ENCODE measurements around the gene UPK2.
"Not testable (repeated sequence)": the region's sequence is repeated elsewhere in the genome, so short reads cannot be mapped to it uniquely, and the experiment has no call there.

UPK2 gene

DNA sequence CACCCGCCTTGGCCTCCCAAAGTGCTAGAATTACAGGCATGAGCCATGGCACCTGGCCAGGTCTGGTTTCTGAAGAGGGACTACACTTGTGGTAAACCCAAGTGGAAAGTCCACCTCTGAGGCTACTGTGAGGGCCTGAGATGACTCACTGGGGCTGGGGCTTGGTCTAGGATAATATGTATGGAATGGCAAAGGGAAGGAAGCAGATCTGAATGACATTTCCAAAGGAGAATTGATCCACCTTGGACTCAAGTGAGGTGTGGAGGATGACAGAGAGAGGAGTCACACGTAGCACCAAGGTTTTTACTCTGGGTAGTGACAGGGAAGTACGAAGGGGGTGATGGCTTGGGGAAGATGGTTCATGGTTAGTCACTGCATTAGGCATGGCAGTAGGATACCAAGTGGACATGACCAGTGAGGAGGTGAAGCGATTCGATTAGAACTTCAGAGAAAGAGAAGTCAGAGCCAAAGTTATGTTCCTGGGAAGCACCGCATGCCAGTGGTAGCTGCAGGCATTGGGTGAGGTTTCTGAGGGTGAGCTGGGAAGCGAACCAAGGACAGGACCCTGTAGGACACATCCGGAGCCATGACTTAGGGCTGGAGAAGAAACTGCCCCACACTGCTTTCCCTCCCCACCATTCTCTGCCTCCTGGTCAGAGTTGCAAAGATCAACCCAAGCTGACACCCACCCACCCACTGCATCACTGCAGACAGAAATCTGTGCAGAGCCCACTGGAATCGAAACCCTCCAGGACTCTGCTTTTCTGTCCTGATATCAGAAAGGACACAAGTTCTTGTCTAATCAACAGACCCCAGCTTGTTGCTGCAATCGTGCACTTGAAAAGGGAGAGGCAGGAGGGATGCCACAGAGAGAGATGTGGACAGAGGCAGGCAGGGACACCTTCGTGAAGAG lies 17.4 kb upstream of the UPK2 start:
- DNase-seq: no peak

DNA sequence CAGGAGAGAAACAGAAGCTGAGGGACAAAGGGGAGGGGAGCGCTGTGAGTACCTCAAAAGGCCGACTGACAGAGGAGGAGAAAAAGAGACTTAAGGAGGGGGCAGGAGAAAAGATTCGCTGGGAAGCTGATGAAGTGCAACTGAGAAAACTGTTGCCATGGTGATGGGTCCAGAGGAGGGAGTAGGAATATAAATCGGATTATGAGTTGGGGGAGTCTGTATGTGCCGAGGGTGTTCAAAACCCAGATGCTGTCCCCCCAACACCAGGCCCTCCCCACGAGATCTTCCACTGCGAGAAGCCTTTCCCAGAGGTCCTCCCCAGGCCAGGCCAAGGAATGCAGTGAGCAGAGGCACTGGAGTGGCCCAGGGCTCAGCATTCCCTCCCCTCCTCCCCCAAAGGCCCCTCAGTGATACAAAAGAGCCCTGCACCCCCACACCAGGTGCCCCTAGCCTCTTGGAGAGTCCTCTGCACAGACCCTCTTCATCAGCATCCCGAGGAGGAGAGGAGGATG lies 16.6 kb upstream of the UPK2 start:
- DNase-seq: no peak

DNA sequence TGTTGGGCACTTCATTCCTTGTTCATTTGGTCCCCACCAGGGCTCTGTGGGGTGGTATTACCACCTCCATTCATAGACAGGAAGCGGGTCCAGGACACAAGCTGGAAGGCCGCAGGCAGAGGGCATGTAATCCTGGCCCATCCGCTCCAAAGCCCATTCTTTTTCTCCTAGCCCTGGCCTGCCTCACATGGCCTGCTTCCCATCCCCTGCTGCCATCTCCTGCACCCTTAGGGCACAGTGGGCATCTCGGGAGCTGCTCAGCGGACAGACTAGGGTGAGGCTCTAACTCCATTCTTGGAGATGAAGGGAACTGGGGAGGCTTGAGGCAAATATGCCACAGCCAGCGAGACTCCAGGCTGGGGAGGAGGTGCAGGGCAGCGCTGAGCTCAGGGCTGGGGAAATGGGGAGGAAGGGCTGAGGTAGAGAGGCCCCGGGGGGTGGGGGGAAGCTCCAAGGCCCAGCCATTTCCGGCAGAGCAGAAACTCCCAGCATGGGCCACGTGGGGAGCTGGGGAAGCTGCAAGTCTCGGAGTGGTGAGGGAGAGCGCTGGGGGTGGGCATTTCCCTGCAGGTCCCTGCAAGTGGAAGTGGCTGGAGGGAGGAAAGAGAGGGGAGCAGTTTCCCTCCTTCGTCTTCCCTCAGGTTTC lies 16.0 kb upstream of the UPK2 start:
- peak; percentile 40 to 60 (median 50) for DNase-seq

DNA sequence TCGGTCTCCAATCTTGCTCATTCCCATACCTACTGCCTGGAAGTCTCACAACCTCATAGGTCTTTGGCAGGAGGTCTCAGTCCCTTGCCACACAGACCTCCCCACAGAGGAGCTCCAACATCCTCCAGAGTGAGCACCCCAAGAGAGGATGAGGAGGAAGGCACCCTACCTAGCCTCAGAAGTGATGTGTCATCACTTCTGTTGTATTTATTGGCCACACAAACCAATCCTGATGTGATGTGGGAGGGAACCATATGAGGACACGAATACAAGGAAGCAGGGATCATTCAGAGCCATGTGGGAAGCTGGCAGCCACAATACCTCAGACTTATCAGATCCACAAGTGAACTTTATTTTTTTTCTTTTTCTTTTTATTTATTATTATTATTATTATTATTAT lies 9.0 kb upstream of the UPK2 start:
- DNase-seq: no peak

DNA sequence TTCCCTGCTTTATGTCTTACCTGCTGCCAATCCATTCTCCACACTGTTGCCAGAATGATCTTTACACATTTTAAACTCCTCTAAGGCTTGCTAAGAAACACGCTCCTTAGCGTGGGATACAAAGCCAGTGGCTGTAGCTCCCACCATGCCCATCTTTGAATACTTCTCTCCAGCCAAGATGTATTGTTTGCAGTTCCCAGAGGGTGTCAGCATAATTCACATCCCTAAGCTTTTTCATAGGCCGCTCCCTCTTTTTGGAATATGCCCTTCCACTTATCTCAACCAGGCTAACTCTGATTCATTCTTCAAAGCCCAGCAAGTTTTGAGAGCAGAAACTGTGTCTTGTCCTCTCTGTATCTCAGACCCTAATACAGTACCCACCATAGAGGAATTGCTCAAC lies 8.1 kb upstream of the UPK2 start:
- no peak for DNase-seq

DNA sequence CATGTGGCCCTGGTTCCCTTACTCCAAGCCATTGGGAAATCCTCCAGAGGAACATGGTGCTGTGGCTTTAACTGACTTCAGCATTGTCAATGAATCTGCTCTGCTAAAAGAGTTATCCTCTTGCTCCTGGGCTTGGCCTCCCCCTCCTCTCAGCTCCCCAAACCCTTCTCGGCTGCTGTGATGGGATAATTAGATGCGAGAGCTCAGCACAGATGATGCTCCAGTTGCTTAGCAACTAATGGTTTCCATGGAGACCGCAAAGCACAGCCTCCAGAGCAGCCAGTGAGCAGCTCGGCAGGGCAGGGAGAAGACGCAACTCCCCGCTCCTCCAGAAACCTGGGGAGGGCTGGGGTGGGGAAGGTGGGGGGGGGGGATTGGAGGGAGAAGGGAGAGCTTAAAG lies 2.8 kb upstream of the UPK2 start:
- DNase-seq: no peak

DNA sequence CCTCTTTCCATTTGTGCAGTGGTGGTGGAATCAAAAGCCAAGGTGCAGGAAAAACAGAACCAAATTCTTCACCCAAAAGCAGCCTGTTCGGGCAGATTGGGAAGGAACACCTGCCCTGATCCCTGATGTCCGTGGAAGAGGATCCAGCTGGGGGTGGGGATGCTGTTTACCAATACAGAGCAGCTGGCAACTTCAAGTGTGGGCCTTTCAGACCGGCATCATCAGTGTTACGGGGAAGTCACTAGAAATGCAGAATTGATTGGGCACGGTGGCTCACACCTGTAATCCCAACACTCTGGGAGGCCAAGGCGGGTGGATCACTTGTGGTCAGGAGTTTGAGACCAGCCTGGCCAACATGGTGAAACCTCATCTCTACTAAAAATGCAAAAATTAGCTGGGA lies 2.1 kb upstream of the UPK2 start:
- DNase-seq: not testable (repeated sequence)

DNA sequence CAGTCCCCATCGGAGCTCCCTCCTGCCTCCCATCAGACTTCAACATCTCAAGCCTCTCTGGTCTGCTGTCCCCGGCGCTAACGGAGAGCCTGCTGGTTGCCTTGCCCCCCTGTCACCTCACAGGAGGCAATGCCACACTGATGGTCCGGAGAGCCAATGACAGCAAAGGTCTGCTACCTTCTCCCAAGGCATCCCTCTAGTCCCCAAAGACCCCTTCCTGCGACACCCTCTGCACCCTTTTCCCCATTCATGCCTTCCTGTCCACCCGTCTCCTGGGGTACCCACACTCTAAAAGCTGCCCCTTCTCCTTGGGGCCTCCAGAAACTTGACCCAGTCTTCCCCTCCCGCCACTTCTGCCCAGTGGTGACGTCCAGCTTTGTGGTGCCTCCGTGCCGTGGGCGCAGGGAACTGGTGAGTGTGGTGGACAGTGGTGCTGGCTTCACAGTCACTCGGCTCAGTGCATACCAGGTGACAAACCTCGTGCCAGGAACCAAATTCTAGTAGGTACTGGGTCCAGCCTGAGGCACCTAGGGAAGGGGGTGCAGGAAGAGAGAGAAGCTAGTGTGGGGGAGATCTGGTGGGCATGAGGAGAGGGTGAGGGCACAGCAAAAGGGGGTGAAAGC lies 860 bp downstream of the UPK2 start:
- no peak for DNase-seq

DNA sequence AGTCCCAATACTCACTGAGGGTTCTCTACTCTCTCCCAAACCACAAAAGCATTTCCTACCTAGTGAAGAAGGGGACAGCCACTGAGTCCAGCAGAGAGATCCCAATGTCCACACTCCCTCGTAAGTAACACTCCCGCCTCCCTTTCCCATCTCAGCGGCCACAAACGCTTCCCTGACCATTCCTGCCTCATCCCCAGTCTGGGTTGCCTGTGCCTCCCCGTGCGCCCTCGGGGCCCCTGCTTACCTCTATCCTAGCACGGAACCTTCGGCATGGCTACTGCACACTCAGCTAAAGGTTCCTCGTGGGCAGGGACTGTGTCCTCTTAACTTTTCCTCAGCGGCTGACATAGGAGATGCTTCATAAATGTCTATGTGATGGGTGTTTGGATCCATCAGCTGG lies 1.5 kb downstream of the UPK2 start:
- DNase-seq: no peak

DNA sequence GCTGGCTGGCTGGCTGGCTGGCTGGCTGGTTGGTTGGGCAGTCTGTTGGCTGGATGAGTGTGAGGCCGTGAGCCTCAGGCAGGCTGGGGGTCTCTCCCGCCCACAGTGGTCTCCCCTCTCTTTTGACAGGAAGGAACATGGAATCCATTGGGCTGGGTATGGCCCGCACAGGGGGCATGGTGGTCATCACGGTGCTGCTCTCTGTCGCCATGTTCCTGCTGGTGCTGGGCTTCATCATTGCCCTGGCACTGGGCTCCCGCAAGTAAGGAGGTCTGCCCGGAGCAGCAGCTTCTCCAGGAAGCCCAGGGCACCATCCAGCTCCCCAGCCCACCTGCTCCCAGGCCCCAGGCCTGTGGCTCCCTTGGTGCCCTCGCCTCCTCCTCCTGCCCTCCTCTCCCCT lies 1.9 kb downstream of the UPK2 start:
- DNase-seq: no peak

DNA sequence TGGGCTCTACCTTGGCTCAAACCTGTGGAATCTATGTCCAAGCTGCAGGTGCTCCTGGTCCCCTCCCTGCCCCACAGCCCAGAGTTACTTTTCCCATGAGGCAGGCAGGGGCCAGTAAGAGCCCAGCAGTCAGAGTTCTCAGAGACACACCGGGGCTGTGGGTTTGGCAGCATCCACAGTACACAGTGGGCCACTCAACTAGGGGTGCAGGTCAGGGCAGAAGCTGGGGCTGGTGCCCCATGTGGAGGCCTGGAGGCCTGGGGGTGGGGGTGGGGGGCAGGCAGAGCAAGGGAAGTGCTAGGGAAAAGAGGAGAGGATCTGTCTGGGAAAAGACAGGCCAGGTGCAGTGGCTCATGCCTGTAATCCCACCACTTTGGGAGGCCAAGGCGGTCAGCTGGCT lies 2.5 kb downstream of the UPK2 start:
- no peak for DNase-seq

DNA sequence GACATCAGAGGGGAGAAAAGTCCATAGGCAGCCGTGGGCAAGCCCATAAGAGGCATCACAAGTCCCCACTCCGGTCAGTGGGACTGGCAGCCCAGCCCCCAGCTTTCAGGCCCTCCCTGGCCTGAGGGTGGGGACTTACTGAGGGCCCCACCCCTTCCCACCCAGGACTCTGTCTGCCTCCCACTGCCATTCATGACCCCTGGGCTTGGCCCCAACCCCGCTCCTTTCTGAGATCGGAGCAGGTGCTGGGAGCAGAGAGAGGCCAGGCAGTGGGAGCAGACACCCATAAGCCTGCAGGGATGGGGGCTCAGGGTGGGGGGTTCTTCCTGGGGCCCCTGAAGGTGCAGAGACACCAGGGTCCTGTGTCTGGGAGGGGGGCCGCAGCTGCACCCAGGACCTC lies 5.1 kb downstream of the UPK2 start:
- no peak for DNase-seq

DNA sequence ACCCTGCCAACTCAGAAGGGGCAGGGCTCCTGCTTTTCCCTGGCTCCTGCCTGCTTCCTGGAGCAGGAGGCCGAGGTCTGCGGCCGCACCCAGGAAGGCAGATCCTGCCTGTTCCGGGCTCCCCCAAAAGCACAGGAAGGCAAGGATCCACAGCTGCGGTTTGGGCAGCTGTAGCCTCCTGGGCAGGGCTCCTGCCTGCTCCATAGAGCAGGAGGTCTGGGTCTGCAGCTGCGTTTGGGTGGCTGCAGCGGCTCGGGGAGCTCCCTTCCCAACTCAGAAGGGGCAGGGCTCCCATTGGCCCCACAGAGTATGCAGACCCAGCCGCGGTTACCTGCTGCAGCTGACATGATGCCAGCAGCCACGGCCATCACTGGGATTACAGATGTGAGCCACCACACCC lies 5.5 kb downstream of the UPK2 start:
- no peak for DNase-seq

DNA sequence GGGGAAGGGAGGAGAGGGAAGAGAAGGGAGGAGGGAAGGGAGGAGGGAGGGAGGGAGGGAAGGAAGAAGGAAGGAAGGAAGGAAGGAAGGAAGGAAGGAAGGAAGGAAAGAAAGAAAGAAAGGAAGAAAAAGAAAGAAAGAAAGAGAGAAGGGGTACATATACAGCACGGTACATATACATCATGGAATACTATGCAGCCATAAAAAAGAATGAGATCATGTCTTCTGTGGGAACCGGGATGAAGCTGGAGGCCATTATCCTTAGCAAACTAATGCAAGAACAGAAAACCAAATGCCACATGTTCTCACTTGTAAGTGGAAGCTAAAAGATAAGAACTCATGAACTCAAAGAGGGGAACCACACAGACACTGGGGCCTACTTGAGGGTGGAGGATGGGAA lies 13.4 kb downstream of the UPK2 start:
- DNase-seq: not testable (repeated sequence)

DNA sequence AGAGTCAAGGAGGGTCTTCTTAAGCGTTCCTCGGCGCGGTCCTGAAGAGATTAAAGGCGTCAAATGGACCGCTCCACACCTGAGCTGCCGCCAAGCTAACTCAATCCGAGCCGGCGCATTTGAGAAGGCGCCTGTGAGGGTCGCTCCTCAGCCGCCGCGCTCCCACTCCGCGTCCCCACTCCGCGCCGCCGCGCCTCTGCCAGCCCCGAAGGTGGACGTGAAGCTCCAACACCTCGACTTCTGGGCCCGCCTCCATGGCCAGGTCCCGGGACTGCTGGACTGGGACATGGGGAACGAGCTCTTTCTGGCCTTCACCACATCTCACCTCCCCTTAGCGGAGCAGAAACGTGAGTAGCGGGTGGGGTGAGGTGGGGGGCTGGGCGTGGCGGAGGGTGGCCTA lies 15.5 kb downstream of the UPK2 start, which contains the start of gene FOXR1:
FOXR1 (plus strand) TSS at position 116 of the 400 bp plus-strand sequence; CDS start at position 287, 171 bp downstream.
- no peak for DNase-seq

DNA sequence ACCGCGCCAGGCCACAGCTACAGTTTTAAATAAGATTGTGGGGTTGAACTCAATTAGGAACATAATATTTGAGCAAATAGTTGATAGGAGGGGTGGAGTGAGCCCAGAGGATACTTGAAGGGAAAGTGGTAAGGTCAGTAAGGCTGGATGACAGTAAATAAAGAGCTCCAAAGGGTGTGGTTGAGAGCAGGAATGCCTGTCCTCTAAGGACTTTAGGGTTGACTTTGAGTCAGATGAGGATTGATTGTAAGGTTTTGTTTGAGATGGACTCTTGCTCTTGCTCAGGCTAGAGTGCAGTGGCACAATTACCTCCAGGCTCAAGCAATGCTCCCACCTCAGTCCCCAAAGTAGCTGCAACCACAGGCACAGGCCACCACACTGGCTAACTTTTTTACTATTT lies 17.9 kb downstream of the UPK2 start:
- DNase-seq: no peak

DNA sequence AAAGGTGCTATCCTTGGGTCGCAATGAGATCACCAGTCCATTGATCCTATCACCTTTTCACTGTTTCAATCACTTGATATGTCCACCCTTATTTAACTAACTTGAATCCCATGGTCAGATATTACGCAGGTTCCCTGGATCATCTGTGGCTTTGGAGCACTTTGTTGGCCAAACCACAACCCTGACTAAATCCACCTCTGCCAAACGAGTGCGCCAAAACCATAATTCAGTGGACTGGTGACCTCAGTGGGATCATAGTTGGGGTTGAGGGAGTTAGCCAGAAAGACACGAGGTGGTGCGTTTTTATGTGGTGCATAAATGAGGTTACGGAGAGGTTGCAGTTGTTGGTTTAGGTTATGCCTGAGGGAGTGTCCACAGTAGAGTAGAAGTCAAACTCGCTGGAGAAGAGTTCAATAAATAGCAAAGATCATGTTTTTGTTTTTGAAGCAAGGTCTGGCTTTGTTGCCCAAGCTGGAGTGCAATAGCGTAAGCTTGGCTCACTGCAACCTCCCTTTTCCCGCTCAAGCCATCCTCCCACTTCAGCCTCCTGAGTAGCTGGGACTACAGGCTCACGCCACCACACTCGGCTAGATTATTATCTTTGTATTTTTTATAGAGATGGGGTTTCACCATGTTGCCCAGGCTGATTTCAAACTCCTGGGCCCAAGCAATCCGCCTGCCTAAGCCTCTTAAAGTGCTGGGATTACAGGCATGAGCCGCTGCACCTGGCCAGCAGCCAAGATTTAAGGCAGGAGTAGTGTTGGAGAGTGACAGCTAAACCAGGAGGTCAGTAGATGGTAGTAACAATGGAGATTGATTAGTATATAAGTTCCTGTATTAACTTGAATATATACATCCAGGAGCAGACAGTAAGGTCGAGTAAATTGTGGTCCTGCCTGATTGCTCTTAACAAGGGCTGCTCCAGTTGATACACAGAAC lies 19.9 kb downstream of the UPK2 start:
- no peak for DNase-seq

DNA sequence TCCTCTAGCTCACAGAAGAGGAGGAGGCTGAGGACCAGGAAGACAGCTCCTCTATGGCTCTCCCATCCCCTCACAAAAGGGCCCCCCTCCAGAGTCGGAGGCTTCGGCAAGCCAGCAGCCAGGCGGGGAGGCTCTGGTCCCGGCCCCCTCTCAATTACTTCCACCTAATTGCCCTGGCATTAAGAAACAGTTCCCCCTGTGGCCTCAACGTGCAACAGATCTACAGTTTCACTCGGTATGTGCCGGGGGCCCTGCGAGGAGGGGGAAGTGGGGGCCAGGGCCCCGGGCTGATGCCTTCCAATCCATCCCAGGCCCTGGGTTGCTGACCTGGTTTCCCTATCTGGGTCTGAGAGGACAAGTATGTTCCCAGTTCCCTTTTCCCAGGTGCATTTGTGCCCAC lies 23.3 kb downstream of the UPK2 start:
- DNase-seq: no peak

DNA sequence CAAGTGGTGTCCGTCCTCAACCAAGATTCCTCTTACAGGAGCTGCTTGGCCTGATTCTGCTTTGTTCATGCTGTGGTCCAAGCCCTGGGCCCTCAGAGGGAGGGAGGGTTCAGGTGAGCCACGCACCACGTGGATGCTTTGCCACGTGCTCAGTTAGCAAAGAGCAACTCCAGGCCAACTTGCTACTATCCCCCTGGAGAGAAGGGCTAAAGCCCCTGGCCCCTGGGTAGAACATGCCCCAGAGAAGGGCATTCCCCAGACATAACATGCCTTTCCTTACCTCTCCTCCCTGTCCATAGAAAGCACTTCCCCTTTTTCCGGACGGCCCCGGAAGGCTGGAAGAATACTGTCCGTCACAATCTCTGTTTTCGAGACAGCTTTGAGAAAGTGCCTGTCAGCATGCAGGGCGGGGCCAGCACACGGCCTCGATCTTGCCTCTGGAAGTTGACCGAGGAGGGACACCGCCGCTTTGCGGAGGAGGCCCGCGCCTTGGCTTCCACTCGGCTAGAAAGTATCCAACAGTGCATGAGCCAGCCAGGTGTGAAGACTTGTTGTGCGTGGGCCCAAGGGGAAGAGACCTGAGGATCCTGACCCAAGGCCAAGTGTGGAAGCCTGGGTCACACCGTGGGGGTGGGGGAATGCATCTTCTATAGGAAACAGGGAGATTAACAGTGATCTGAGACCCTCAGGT lies 24.2 kb downstream of the UPK2 start:
- no peak for DNase-seq

DNA sequence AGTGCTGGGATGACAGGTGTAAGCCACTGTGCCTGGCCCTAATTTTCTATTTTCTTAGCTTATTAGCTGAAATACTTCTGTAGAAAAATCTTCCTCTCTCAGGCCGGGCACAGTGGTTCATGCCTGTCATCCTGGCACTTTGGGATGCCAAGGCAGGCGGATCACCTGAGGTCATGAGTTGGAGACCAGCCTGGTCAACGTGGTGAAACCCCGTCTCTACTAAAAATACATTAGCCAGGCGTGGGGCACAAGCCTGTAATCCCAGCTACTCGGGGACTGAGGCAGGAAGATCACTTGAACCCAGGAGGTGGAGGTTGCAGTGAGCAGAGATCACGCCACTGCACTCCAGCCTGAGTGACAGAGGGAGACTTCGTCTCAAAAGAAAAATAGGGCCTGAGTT lies 28.2 kb downstream of the UPK2 start:
- DNase-seq: not testable (repeated sequence)

DNA sequence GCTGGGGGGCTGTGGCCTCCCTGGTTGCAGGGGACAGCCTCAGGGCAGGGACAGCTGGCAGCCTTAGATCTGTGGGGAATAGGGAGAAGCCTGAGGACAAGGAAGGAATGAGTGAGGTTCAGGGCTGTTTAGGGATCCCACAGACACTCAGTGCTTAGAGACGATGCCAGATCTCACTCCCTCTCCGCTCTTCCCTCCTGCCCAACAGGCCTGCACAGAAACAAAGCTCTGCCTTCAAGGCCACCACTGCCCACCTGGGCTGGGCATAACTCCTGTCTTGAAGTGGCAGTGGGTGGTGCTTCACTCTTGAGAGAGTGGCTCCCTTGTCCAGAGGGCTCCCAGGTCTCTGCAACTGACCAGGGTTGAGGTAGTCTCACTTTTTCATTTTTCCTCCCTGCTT lies 28.7 kb downstream of the UPK2 start:
- no peak for DNase-seq

DNA sequence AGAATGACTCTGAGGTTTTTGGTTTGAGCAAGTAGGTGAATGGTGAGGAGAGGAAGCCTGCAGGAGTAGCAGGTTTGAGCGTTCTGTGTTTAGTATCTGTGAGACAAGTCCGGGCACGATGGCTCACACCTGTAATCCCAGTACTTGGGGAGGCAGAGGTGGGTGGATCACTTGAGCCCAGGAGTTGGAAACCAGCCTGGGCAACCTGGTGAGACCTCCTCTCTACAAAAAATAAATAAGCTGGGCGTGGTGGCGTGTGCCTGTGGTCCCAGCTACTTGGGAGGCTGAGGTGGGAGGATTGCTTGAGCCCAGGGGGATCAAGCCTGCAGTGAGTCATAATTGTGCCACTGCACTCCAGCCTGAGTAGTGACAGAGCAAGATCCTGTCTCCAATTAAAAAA lies 32.2 kb downstream of the UPK2 start:
- DNase-seq: no peak

Data from stimulated activated naive CD4-positive, alpha-beta T cell (primary cell).